Natural killer cell (primary cell): ENCODE measurements around the gene KLK10. TPM values are rescaled to one million over a fixed set of nuclear protein-coding genes. Genes with fewer than 3 reads are reported as not detected.

Experiments used
- ATAC-seq, 3 donors: fragments of 150-1000 bp in 2 of 3; fragments of 200-7000 bp in 1 of 3; cut with Tn5 transposase; 1 replicate in 1 of 3; 2 replicates in 2 of 3; pipeline ENCODE4 v1.10.0; 2021; ENCODE audit warnings: mild to moderate bottlenecking in 2 of 3, moderate library complexity in 2 of 3
- DNase-seq, 2 donors: peaks; one replicate each; pipeline versions ENCODE4 v3.0.0 to v3.0.0-alpha.2; 2013 to 2021; ENCODE audit warnings: mixed read lengths in 1 of 2
- H3K27ac ChIP-seq: one replicate; pipeline ENCODE4 v1.5.1; 2013; ENCODE audit warnings: mild to moderate bottlenecking, low read length
- H3K27me3 ChIP-seq: one replicate; pipeline ENCODE4 v1.6.1; 2013; ENCODE audit warnings: low read length; ENCODE audit not compliant: control insufficient read depth, insufficient read depth
- H3K36me3 ChIP-seq: one replicate; pipeline ENCODE4 v1.6.1; 2013; ENCODE audit warnings: low read length; ENCODE audit not compliant: control insufficient read depth, insufficient read depth
- H3K4me1 ChIP-seq: one replicate; pipeline ENCODE4 v1.6.1; 2013; ENCODE audit warnings: low read length; ENCODE audit not compliant: control insufficient read depth, insufficient read depth
- H3K4me3 ChIP-seq: one replicate; pipeline ENCODE4 v1.5.1; 2013; ENCODE audit warnings: low read length
- H3K9me3 ChIP-seq: one replicate; pipeline ENCODE4 v1.6.1; 2013; ENCODE audit warnings: low read length; ENCODE audit not compliant: control insufficient read depth, insufficient read depth
- H3K27ac Mint-ChIP-seq, 2 donors: one replicate each; pipeline ENCODE4 v1.8.0; 2022; ENCODE audit warnings: mild to moderate bottlenecking in 2 of 2, mixed read lengths in 2 of 2, moderate library complexity in 1 of 2
- H3K27me3 Mint-ChIP-seq, 2 donors: one replicate each; pipeline ENCODE4 v1.8.0; 2022; ENCODE audit warnings: low read depth in 2 of 2, mixed read lengths in 2 of 2
- H3K36me3 Mint-ChIP-seq: one replicate; pipeline ENCODE4 v1.8.0; 2022; ENCODE audit warnings: mixed read lengths
- H3K4me1 Mint-ChIP-seq, 2 donors: one replicate each; pipeline ENCODE4 v1.8.0; 2022; ENCODE audit warnings: mixed read lengths in 2 of 2
- H3K4me3 Mint-ChIP-seq: one replicate; pipeline ENCODE4 v1.8.0; 2022; ENCODE audit warnings: mild to moderate bottlenecking, moderate library complexity, mixed read lengths
- H3K9me3 Mint-ChIP-seq, 2 donors: one replicate each; pipeline ENCODE4 v1.8.0; 2022; ENCODE audit warnings: mixed read lengths in 2 of 2
- WGBS: methylation state at CpG from one replicate; pipeline ENCODE4 v1.1.7; 2013; ENCODE audit warnings: missing lambda C conversion rate; ENCODE audit not compliant: insufficient coverage; 5-methylcytosine and 5-hydroxymethylcytosine counted together
- intact Hi-C: fragments of 100-400 bp; cut with micrococcal nuclease; formaldehyde crosslinking; loops from one replicate; pipeline ENCODE4 v1.14.2; 2022
- total RNA-seq, 4 donors: library from RNA; stranded (reverse); fragments of 120-200 nt in 1 of 4; gene quantifications; one replicate each; pipeline versions ENCODE4 v1.2.3 to v1.2.4, GENCODE V29; 2013 to 2022
- TF ChIP-seq, protein P1 (sequence below): fragments of 200-600 bp; IDR thresholded peaks from one replicate; pipeline ENCODE4 v1.8.0; 2022; ENCODE audit warnings: antibody characterized with exemption

Gene KLK10
- total RNA-seq, 3 donors from 2014 or later (not counting 1 experiment from before 2014, with no cell fraction given) = not detected

DNA sequence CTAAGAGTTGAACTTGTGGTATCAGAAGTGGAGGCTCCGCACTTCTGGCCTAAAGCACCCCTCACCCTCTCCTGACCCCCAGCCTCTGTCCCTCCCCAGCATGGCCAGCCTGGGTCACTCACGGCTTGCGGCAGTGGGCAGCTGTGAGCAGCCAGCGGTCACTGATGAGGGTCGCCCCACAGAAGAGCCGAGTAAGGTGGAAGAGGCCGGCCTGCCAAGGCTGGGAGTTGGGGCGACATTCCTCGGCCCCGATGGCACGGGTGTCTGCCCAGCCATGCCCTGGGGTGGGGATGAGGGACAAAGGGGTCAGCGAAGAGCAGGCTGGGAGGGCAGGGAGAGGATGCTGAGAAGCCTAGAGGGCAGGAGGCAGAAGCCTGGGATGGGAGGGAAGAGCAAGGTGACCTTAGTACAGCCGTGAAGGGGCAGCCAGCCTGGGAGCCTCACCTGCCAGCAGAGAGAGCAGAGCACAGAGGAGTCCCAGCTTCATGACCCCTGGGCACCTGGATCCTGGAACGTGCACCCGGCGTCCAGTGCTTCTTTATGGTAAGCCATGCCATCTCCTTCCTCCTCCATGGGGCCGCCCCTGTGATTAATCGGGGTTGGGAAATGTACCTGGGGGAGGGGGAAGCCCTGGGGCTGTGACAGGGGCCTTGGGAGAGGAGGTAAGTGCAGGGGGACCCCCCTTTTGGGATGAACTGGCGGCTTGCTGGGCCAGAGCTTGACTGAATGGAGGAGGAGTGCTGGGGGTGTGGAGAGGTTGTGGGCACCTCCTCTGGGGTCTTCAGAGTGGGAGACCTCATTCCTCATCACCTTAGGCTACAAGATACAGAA lies 10.2 kb downstream of the KLK10 start:
- no peak overlapping the region for H3K4me3 Mint-ChIP-seq
- intact Hi-C loops = no loop called here
- no peak for ATAC-seq

DNA sequence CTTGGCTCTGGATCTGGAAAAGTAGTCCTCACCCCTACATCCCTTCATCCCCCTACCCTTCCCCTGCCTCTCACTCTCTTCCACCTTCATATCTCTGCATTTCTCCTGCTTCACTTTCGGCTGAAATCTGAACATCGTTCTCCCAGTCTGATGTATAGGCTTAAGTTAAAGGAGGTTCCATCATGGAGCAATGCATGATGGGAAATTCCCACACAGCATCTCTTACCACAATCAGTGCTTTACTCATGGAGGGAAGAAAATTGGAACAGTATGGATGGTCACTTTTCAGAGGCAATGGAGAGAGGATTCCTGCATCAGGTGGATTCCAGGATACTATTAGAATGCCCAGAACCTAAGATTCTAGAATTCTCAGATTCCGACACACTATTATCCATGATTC lies 12.0 kb downstream of the KLK10 start:
- WGBS = 100% methylated on average over 1 of the region's 3 CpGs

More for the DNA sequence above, 10.2 kb downstream of the KLK10 start:
- no peak overlapping the region for H3K27ac Mint-ChIP-seq
- no peak for DNase-seq
- H3K36me3 ChIP-seq = no peaks in the 10 kb centered on the region
- H3K27me3 ChIP-seq = no peaks in the 10 kb centered on the region
- peaks cover 40 to 43% of the 10 kb centered on the region in 2 donors for H3K27me3 Mint-ChIP-seq
- TF ChIP-seq, protein P1, sequence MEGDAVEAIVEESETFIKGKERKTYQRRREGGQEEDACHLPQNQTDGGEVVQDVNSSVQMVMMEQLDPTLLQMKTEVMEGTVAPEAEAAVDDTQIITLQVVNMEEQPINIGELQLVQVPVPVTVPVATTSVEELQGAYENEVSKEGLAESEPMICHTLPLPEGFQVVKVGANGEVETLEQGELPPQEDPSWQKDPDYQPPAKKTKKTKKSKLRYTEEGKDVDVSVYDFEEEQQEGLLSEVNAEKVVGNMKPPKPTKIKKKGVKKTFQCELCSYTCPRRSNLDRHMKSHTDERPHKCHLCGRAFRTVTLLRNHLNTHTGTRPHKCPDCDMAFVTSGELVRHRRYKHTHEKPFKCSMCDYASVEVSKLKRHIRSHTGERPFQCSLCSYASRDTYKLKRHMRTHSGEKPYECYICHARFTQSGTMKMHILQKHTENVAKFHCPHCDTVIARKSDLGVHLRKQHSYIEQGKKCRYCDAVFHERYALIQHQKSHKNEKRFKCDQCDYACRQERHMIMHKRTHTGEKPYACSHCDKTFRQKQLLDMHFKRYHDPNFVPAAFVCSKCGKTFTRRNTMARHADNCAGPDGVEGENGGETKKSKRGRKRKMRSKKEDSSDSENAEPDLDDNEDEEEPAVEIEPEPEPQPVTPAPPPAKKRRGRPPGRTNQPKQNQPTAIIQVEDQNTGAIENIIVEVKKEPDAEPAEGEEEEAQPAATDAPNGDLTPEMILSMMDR = no peak
- H3K9me3 Mint-ChIP-seq = no peaks in the 10 kb centered on the region
- H3K4me1 ChIP-seq = no peaks in the 10 kb centered on the region
- no peaks in the 10 kb centered on the region for H3K36me3 Mint-ChIP-seq
- no peaks in the 10 kb centered on the region for H3K4me1 Mint-ChIP-seq
- H3K27ac ChIP-seq = no peak overlapping the region
- 70% methylated on average over 19 of the region's 19 CpGs for WGBS
- no peaks in the 10 kb centered on the region for H3K9me3 ChIP-seq
- H3K4me3 ChIP-seq = no peak overlapping the region

DNA sequence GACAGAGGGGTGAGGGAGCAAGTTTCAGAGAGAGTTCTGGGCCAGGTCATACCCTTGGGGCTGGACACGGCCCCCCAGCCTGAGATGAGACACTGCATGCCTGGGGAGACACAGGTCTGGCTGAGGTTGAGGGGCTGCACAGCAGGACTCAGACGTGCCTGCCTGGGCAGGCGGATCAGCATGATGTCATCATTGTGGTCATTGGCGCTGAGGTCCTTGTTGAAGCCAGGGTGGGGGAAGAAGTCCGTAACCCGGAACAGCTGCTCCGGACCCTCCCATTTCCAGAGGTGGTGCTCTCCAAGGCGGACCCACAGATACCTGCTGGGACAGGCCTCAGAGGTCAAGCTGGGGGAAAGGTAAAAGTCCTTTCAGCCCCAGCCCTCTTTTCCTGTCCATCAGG lies 13.1 kb downstream of the KLK10 start:
- Histone ChIP-seq H3K36me3 (no peaks in the 10 kb centered on the region), H3K4me1 (no peaks in the 10 kb centered on the region), H3K27me3 (no peaks in the 10 kb centered on the region), H3K27ac (no peak overlapping the region), H3K9me3 (no peaks in the 10 kb centered on the region), H3K4me3 (no peak overlapping the region)
- DNase-seq (no peak), ATAC-seq (no peak)
- Mint-ChIP-seq H3K9me3 (no peaks in the 10 kb centered on the region), H3K27me3 (peaks cover 40 to 48% of the 10 kb centered on the region in 2 donors), H3K4me1 (peaks cover 0 to 6% of the 10 kb centered on the region in 2 donors), H3K36me3 (no peaks in the 10 kb centered on the region), H3K4me3 (no peak overlapping the region), H3K27ac (no peak overlapping the region)
- WGBS = 44% methylated on average over 8 of the region's 8 CpGs
- intact Hi-C loops = no loop called here
- TF ChIP-seq, protein P1 = no peak

More for the DNA sequence above, 12.0 kb downstream of the KLK10 start:
- Histone ChIP-seq H3K4me3 (no peak overlapping the region), H3K9me3 (no peaks in the 10 kb centered on the region), H3K27me3 (no peaks in the 10 kb centered on the region), H3K36me3 (no peaks in the 10 kb centered on the region), H3K27ac (no peak overlapping the region), H3K4me1 (no peaks in the 10 kb centered on the region)
- no peaks in the 10 kb centered on the region for H3K36me3 Mint-ChIP-seq
- peaks cover 33 to 39% of the 10 kb centered on the region in 2 donors for H3K27me3 Mint-ChIP-seq
- TF ChIP-seq, protein P1 = no peak
- intact Hi-C loops = no loop called here
- no peak for DNase-seq
- no peak overlapping the region for H3K27ac Mint-ChIP-seq
- no peak for ATAC-seq
- peaks cover 0 to 2% of the 10 kb centered on the region in 2 donors for H3K4me1 Mint-ChIP-seq
- no peak overlapping the region for H3K4me3 Mint-ChIP-seq
- H3K9me3 Mint-ChIP-seq = no peaks in the 10 kb centered on the region
